GM15510 (cell line): Measurements from ENCODE around the gene ENO4.

ENCODE experiments used
- POLR2A ChIP-seq: IDR thresholded peaks from 3 replicates; pipeline ENCODE4 v1.6.1; 2011; ENCODE audit warnings: borderline replicate concordance; ENCODE audit not compliant: insufficient read length; ENCODE audit errors: extremely low read depth

ENO4 gene, protein sequence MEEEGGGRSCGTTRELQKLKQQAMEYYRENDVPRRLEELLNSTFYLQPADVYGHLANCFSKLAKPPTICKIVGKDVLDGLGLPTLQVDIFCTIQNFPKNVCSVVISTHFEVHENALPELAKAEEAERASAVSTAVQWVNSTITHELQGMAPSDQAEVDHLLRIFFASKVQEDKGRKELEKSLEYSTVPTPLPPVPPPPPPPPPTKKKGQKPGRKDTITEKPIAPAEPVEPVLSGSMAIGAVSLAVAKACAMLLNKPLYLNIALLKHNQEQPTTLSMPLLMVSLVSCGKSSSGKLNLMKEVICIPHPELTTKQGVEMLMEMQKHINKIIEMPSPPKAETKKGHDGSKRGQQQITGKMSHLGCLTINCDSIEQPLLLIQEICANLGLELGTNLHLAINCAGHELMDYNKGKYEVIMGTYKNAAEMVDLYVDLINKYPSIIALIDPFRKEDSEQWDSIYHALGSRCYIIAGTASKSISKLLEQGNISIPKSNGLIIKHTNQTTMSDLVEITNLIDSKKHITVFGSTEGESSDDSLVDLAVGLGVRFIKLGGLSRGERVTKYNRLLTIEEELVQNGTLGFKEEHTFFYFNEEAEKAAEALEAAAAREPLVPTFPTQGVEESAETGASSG

DNA sequence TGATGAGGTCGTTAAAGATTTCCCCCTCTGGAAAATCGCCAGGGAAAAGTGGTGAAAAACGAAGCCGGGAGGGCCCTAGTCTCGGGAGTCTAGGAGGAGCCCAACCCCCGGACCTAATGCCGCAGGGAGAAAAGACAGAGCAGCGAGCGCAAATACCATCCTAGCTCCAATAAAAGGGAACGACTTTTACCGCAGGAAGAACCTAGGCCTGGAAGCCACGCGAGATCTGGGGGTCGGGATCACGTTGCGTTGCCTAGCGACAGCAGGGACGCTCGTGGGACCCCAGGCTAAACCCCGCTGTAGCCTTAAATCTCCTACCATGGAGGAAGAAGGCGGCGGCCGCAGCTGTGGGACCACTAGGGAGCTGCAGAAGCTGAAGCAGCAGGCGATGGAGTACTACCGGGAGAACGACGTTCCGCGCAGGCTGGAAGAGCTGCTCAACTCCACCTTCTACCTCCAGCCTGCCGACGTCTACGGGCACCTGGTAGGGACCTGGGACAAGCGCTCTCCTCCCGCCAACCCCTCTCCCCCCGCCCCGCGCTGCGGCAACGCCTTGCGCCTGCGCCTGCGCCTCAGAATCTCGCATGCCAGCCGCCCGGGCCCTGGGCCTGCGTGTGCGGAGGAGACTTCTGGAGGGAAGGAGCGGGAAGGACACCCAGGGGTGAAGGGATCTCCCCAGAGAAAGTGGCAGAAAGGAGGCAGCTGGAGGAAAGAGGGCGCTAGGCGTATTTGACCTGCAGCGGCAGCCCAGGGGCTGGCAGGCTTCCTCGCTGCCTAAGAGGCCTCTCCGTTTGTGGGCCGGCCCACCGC is at the start of gene ENO4:
Gene ENO4, plus strand, starts transcription at position 252 of the 810 bp plus-strand sequence. Its CDS starts 68 bp downstream, at position 320.
- no peak for TF ChIP-seq POLR2A

DNA sequence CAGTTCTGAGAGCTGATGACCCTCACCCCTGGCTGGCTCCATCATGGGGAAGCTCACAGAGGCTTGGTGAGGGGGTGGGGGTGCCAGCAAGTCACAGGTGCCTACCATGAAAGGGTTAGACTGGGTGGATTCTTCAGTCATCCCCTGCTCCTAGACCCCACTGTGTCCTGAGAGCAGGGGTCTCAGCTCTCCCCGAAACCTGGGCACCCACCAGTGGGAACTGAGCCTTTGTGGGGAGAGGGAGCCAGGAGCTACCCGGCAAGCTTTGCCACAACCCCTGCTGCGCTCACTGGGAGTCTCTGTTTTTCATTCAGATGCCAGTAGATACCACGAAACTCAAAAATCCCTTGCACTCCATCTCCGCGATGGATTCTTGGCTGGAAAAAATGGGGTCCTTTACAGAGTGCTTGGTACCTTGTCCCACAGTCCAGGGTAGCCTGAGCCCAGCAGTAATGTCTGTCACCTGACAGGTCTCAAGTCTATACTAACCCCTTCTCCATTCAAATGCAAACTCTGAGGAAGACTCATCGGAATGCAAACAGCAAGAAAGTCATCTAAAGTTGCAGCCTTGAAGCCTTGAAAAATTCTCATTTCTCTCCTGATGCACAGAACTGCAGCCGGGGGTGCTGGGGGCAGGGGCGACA is 48.9 kb upstream of the ENO4 start:
- TF ChIP-seq POLR2A = no peak

DNA sequence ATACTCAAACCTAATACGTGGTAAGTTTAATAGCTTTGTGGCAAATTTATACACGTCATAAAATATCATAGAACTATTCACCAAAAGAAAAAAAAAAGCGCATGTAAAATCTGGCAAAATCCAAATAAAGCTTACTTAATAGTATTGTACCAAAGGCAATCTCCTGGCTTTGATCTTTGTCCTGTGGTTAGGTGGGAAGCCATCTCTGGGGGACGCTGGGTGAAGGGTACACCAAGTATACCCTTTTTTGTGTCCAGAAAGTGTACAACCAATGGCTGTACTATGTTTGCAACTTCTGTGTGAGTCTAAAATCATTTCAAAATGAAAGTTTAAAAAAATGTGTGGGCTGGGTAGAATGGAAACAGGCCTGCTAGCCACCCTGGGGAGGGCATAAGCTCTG is 47.6 kb upstream of the ENO4 start:
- no peak for TF ChIP-seq POLR2A

DNA sequence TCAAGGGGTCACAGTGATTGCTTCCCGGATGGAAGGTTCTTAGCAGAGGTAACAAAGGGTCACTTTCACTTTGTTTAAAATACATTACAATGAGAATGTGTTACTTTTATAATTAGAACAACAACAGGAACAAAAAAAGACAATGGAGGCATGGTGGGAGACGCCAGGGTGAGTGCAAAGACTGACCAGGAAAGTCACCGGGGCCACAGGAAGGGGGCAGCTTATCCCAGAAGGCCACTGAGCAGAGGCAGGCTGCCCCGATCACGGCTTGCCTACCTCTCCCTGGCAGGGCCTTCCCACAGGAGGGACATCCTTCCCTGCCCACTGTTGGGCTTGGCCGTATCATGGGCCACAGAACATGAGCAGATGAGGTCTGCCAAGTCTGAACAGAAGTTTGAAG is 46.8 kb upstream of the ENO4 start:
- no peak for TF ChIP-seq POLR2A

DNA sequence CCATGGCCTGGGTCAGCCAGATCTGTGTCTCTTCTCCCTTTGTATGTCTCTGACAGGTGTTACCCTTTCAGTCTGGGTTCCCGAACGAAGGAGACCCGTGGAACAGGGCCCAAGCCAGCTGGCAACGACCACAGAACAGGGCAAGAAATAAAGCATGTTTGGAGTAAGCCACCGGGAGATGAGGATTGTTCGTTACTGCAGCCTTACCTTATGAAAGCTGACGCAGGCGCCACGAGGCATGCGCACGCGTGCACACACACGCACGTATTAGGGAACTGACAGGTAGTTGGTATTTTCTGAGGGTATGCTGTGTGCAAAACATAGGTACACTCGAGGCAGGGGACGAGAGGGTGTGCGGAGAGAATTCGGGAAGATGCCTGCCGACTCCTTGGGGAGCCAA is 46.4 kb upstream of the ENO4 start:
- no peak for TF ChIP-seq POLR2A

DNA sequence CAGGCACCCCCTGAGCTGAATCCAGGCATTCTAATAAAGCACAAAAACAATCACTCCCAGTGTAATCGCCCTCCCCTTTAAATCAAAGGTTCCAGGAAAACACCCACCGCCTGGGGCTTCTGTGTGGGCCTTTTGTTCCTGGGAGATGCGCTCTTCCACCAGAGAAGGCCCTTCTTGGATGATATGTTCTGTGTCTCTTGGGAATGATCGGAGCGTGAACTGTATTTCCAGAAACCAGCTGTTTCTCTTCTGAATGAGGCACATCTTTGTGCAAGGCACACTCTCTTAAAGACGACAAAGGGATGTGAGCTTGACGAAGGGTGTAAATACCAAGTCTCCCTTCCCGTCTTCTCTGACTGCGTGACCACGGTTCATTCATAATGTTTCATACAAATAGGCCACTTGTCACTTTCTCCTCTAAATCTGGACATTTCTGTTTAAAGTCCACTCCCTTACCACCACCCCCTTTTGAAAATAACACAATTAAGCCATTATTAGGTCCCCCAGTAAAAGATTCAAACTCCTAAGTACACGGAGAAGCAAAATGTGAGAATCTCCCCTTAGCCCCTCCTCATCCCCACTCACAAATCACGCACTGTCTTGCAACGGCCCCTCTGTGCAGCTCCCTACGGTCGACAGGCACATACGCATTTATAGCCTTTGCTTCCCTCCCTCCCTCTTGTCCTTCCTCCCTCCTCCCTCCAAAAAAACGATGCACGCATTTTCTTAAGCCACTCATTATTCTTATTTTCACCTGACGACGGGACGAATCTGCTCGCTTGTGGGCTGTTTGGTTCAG is 45.6 kb upstream of the ENO4 start:
- TF ChIP-seq POLR2A = no peak

DNA sequence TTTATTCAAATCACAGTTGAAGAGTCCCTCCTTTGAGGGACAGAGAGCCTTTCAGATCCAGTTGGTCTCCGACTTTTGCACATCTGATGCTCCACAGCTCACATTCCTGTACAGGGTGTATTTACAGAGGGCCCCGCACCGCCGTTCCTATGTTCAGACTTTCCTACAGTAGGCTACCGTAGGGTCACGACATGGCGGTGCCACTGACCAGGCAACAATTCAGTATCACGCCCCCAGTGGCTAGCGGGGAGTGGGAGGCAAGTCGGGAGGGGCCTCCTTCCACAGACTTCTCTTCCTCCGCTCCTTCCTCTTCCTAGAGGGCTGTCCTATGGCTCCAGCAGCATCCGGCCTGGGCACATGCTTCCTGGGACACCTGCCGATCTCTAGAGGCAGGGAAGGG is 40.6 kb upstream of the ENO4 start:
- no peak for TF ChIP-seq POLR2A

DNA sequence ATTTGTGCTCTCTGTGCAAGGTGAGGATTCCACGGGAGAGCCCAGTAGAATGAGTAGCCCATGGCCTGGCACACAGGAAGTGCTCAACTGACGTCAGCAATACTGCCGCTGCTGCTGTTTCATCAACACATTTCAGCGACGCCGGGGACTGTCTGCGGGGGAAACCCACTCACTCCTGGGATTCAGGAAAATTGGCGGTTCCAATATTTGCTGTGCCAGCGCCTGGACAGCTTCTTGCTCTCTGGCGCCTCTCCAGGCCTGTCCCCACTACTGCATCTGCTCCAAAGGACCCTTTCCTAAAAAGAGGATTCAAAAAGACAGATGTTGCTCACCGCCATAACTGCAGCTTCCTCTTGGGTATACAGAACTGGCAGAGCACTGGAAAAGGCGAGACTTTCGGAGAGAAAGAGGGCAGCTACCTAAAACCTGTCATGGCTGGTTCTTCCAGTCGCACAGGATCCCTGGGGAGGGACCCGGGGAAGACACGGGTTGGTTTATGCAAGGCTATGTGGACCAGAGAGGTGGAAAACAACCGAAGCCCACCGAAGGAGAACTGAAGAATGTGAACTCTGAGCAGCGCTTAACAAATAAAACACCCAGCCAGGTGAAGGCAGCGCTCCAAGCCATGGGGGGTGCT is 39.7 kb upstream of the ENO4 start:
- TF ChIP-seq POLR2A = no peak

DNA sequence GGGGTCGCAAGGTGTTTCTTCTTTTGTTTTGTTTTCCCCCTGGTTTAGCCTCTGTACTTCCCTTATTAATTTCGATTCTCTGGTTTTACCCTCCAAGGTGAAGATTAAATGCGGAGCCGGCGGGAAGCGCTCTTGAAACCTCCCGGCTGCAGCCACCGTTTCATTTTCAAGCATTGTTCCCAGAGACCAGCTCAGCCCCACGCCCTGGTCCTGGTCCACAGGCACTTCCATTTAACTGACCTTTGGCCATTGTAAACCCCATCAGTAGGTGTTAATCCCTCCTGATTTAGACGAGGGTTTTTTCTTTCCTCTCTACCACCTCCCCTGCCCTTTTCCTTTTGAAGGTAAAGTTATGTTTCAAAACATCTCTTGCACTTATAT is 39.2 kb upstream of the ENO4 start:
- TF ChIP-seq POLR2A = no peak

DNA sequence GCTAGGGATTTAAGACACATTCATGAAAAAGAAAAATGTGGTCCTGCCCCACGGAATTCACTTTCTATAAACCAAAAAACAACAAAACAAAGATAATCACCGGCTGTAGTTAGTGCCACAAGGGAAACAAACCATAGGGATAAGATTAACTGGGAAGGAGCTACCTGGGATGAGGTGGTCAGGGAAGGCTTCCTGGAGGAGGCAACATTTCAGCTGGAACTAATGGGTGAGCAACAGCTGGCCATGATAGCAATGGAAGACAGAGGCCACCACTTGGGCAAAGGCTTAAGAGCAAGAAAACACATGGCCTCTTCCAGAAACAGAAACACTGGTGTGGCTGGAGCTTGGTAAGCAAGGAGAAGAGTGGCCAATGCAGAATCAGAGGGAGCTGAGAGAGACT is 38.4 kb upstream of the ENO4 start:
- no peak for TF ChIP-seq POLR2A

DNA sequence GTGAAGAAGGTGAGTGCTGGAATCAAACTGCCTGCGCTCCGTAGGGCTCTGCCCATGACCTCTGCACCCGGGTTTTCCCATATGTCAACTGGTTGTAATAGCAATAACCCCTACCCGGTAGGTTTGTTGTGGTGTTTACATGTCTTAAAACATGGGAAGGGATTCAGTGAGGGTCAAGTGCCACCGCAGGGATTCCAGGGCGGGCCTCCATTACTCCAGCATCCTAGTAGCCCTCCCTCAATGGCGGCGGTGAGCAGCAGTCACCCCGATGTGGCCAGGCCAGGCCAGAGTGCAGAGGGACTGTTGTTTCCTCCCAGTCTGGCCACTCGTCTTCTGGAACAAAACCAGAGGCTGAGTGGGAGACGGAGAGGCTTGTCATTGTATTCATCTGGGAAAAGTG is 37.6 kb upstream of the ENO4 start:
- TF ChIP-seq POLR2A = no peak

DNA sequence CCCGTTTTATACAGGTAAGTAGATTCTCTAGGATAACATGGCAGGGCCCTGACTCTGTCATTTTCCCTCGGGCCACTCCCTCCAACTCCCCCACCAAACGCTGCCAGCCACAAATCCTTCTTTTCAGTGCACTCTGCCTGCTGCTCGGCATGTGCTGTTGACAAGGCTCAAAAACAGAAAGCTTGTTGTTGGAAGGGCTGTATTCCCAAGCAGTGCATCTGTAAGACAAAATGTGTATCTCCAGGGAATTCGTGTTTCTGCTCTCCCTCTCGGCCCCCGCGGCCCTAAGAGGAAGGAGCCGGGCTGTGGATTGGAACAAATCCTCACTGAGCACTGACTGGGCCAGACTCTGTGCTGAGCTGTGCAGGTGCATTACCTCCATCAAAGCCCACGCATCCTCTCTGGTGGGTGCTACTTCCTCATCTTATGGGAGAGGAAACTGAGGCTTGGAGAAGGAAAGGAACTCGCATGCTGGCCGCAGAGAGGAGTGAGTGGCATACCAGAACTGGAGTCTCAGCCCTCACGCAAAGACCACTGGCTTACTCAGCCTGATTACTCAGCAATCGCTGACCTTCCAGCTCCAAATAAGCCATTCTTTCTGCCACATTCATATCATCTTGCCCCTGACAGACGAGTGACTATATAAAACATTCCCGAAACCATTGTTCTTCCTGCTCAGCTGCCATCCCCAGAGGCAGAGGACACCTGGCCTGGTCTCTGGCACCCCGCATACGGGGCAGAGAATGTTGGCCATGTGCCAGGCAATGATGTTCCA is 33.5 kb upstream of the ENO4 start:
- no peak for TF ChIP-seq POLR2A

DNA sequence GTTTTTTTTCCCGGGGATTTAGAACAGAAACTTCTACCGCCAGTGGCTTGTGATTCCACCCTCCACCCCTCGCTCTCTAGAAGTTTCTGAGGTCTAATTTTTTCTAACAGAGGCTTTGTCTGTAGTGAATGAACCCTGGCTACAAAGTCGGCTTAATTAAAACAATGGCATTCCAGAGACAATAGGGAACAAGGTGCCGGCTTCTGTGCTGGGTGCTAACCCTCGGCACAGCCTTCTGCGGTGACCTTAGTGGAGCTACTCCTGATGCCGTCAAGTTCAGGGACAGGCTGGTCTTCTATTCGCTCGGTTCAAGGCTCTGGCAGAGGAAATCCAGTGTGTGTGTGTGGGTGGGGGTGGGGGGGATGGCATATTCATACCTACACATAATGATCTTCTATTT is 32.1 kb upstream of the ENO4 start:
- no peak for TF ChIP-seq POLR2A
